ENCODE results near the gene CSNK1A1L. TPM values are rescaled to one million over a fixed set of nuclear protein-coding genes. Genes with fewer than 3 reads are reported as not detected.

CSNK1A1L gene
- total RNA-seq, 2 donors from 2014 or later = not detected

GRCh38 chr13:37109051-37109678, 3.7 kb upstream of the CSNK1A1L start:
- TF ChIP-seq, protein P1, sequence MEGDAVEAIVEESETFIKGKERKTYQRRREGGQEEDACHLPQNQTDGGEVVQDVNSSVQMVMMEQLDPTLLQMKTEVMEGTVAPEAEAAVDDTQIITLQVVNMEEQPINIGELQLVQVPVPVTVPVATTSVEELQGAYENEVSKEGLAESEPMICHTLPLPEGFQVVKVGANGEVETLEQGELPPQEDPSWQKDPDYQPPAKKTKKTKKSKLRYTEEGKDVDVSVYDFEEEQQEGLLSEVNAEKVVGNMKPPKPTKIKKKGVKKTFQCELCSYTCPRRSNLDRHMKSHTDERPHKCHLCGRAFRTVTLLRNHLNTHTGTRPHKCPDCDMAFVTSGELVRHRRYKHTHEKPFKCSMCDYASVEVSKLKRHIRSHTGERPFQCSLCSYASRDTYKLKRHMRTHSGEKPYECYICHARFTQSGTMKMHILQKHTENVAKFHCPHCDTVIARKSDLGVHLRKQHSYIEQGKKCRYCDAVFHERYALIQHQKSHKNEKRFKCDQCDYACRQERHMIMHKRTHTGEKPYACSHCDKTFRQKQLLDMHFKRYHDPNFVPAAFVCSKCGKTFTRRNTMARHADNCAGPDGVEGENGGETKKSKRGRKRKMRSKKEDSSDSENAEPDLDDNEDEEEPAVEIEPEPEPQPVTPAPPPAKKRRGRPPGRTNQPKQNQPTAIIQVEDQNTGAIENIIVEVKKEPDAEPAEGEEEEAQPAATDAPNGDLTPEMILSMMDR (IDR thresholded peaks at IDR 0.05) = peak; percentile 50
- Histone ChIP-seq H3K4me3 (no peak overlapping the region), H3K9me3 (no peaks in the 10 kb centered on the region), H3K36me3 (no peaks in the 10 kb centered on the region), H3K27ac (no peak overlapping the region), H3K9ac (ENCODE audit: low read depth in 2 of 2, low read length in 2 of 2) (no peak overlapping the region), H3K4me1 (no peaks in the 10 kb centered on the region), H3K27me3 (no peaks in the 10 kb centered on the region)
- no peak for DNase-seq
- intact Hi-C loops (cut with DNase I) = loop anchor here (5.0 kb wide), 1 partner anchor 493 kb away; no protein-coding TSS in a partner anchor

DNA sequence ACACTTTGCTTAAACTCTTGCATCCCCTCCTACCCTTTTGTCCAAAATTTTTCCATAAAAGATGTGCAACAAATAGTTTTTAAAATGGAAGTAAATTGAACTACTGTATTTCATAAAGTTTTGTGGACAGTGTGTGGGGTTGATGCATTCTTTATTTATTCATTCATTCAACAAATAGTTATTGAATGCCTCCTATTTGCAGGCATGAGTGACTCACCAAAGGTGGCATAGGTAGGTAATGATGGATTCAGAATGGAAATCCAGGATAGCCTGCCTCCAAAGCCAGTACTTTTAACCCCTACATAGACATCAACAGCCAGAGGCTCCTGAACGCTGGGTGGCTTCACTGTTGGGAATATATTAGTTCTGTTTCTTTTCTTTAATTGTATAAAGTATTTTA, 2.4 kb upstream of the CSNK1A1L start:
- TF ChIP-seq, protein P1 (IDR thresholded peaks at IDR 0.05) = no peak
- H3K4me1 ChIP-seq = no peaks in the 10 kb centered on the region
- no peak overlapping the region for H3K9ac ChIP-seq (ENCODE audit: low read depth in 2 of 2, low read length in 2 of 2)
- intact Hi-C loops (cut with DNase I) = loop anchor here (5.0 kb wide), 1 partner anchor 494 kb away; no protein-coding TSS in a partner anchor
- H3K27ac ChIP-seq = no peak overlapping the region
- no peak overlapping the region for H3K4me3 ChIP-seq
- DNase-seq = no peak
- no peaks in the 10 kb centered on the region for H3K9me3 ChIP-seq
- H3K27me3 ChIP-seq = no peaks in the 10 kb centered on the region
- no peaks in the 10 kb centered on the region for H3K36me3 ChIP-seq

DNA sequence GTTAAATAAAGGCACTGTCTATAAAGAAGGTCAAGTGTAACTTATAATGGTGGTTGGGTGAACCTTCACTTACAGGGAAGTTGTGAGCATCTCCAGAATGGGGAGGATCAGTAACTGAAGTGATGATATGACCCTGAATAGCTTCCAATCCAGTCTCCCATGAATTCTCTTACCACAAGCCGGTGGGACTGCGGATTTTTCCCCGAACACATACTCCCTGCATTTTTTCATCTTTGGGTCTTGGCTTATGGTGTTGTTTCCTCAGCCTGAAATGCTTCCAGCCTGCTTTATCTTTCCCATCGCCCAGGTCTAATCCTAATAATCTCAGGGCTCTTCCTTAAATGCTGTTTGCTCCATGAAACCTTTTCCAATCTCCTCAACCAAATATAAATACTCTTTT, 2.0 kb upstream of the CSNK1A1L start:
- H3K27me3 ChIP-seq = no peaks in the 10 kb centered on the region
- H3K9me3 ChIP-seq = no peaks in the 10 kb centered on the region
- intact Hi-C loops (cut with DNase I) = loop anchor here (5.0 kb wide), 1 partner anchor 495 kb away; no protein-coding TSS in a partner anchor
- no peak overlapping the region for H3K27ac ChIP-seq
- no peak overlapping the region for H3K9ac ChIP-seq (ENCODE audit: low read depth in 2 of 2, low read length in 2 of 2)
- TF ChIP-seq, protein P1 (IDR thresholded peaks at IDR 0.05) = no peak
- no peaks in the 10 kb centered on the region for H3K36me3 ChIP-seq
- no peak overlapping the region for H3K4me3 ChIP-seq
- DNase-seq = no peak
- H3K4me1 ChIP-seq = no peaks in the 10 kb centered on the region

DNA sequence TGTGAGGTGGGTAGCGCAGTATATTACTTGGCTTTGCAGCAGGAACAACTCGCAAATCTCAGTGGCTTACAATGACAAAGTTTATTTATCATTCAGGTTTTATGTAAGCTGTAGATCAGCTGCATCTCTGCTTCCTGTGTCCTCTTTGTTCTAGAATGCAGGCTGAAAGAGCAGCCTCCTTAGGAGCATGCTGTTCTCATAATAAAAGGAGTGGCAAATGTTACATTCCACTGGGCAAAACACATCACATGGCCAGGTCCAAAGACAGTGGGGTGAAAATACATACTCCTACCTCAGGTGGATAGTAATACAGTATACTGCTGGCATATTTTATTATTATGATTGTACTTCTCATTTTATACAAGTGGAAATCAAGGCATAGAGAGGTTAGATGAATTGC, 1.2 kb upstream of the CSNK1A1L start:
- DNase-seq = no peak
- intact Hi-C loops (cut with DNase I) = loop anchor here (5.0 kb wide), 1 partner anchor 496 kb away; no protein-coding TSS in a partner anchor

DNA sequence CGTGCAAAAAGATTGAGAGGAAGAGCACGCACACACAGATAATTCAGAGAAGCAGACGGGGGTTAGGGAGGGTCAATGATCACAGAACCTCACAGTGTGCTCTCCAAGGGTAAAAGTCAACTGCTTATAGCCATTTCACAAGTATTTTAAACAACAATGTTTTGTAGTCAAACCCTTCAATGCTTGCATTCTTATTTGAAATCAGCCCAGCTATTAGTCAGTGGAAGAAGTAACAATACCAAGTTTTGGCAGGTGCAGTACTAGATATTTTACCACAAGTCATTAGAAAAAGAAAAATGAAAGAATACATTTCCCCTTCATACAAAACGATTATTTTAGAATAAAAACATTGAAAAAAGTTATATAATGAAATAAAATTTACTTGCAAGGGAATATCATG, 2.6 kb downstream of the CSNK1A1L start:
- Histone ChIP-seq H3K27me3 (no peaks in the 10 kb centered on the region), H3K36me3 (no peaks in the 10 kb centered on the region), H3K4me3 (no peak overlapping the region), H3K4me1 (no peaks in the 10 kb centered on the region), H3K9ac (ENCODE audit: low read depth in 2 of 2, low read length in 2 of 2) (no peak overlapping the region), H3K27ac (no peak overlapping the region), H3K9me3 (no peaks in the 10 kb centered on the region)
- no peak for DNase-seq
- TF ChIP-seq, protein P1 (IDR thresholded peaks at IDR 0.05) = no peak
- intact Hi-C loops (cut with DNase I) = no loop called here

More for the DNA sequence above, 1.2 kb upstream of the CSNK1A1L start:
- Histone ChIP-seq H3K36me3 (no peaks in the 10 kb centered on the region), H3K27me3 (no peaks in the 10 kb centered on the region), H3K4me3 (no peak overlapping the region), H3K9me3 (no peaks in the 10 kb centered on the region), H3K4me1 (no peaks in the 10 kb centered on the region), H3K27ac (no peak overlapping the region), H3K9ac (ENCODE audit: low read depth in 2 of 2, low read length in 2 of 2) (no peak overlapping the region)
- TF ChIP-seq, protein P1 (IDR thresholded peaks at IDR 0.05) = no peak
